Liver (tissue), 9 donors: ENCODE data around the gene HID1. TPM values are rescaled to one million over a fixed set of nuclear protein-coding genes. Genes with fewer than 3 reads are reported as not detected.

Experiments used
- DNase-seq: peaks from one replicate; pipeline ENCODE4 v3.0.0-alpha.2; 2017; ENCODE audit warnings: low spot score
- H3K27ac ChIP-seq, 2 donors: one replicate each; pipeline ENCODE4 v1.7.0; 2013; ENCODE audit warnings: inconsistent platforms in 2 of 2, low read length in 2 of 2, control low read depth in 1 of 2, low read depth in 1 of 2, mild to moderate bottlenecking in 1 of 2
- H3K27me3 ChIP-seq, 4 donors: one replicate each; pipeline versions ENCODE4 v1.6.1 to v1.7.0; 2013; ENCODE audit warnings: low read length in 3 of 4, inconsistent platforms in 1 of 4, mild to moderate bottlenecking in 1 of 4, moderate library complexity in 1 of 4; ENCODE audit not compliant: control insufficient read depth in 4 of 4, insufficient read depth in 4 of 4
- H3K36me3 ChIP-seq, 4 donors: one replicate each; pipeline versions ENCODE4 v1.6.1 to v1.7.0; 2013; ENCODE audit warnings: low read length in 3 of 4, mild to moderate bottlenecking in 3 of 4, low read depth in 1 of 4, moderate library complexity in 1 of 4; ENCODE audit not compliant: control insufficient read depth in 4 of 4, insufficient read depth in 3 of 4
- H3K4me1 ChIP-seq, 4 donors: one replicate each; pipeline versions ENCODE4 v1.6.1 to v1.7.0; 2013; ENCODE audit warnings: low read length in 3 of 4, mild to moderate bottlenecking in 3 of 4, moderate library complexity in 1 of 4; ENCODE audit not compliant: control insufficient read depth in 4 of 4, insufficient read depth in 4 of 4
- H3K4me3 ChIP-seq, 3 donors: one replicate each; pipeline versions ENCODE4 v1.6.1 to v1.7.0; 2013; ENCODE audit warnings: low read length in 3 of 3, control low read depth in 1 of 3, low read depth in 1 of 3, mild to moderate bottlenecking in 1 of 3
- H3K9ac ChIP-seq, 2 donors: one replicate each; pipeline ENCODE4 v1.7.0; 2013; ENCODE audit warnings: low read length in 2 of 2, mild to moderate bottlenecking in 2 of 2, moderate library complexity in 2 of 2, control low read depth in 1 of 2, low read depth in 1 of 2
- H3K9me3 ChIP-seq, 4 donors: one replicate each; pipeline versions ENCODE4 v1.6.1 to v1.7.0; 2013; ENCODE audit warnings: low read length in 3 of 4; ENCODE audit not compliant: control insufficient read depth in 4 of 4
- ATF3 ChIP-seq: IDR thresholded peaks from 2 replicates; pipeline ENCODE4 v1.6.1; 2016; ENCODE audit warnings: antibody characterized with exemption
- EGR1 ChIP-seq, 2 donors: IDR thresholded peaks; 2 replicates each; pipeline ENCODE4 v1.6.1; 2016 to 2018; ENCODE audit warnings: antibody characterized with exemption in 2 of 2, low read depth in 2 of 2
- FOXA1 ChIP-seq: IDR thresholded peaks from 2 replicates; pipeline ENCODE4 v1.6.1; 2016; ENCODE audit warnings: antibody characterized with exemption
- FOXA2 ChIP-seq: IDR thresholded peaks from 2 replicates; pipeline ENCODE4 v1.6.1; 2016; ENCODE audit warnings: antibody characterized with exemption
- GABPA ChIP-seq, 2 donors: IDR thresholded peaks in 1 of 2; conservative IDR thresholded peaks in 1 of 2; 2 replicates each; pipeline ENCODE4 v1.6.1; 2016; ENCODE audit warnings: antibody characterized with exemption in 2 of 2, mild to moderate bottlenecking in 1 of 2, moderate library complexity in 1 of 2
- HNF4A ChIP-seq, 2 donors: conservative IDR thresholded peaks; 2 replicates each; pipeline ENCODE4 v1.6.1; 2016; ENCODE audit warnings: antibody characterized with exemption in 2 of 2, mild to moderate bottlenecking in 2 of 2
- JUND ChIP-seq, 2 donors: IDR thresholded peaks; 2 replicates each; pipeline ENCODE4 v1.6.1; 2016; ENCODE audit warnings: antibody characterized with exemption in 2 of 2
- MAX ChIP-seq: IDR thresholded peaks from 2 replicates; pipeline ENCODE4 v1.6.1; 2016; ENCODE audit warnings: antibody characterized with exemption
- NR2F2 ChIP-seq: IDR thresholded peaks from 2 replicates; pipeline ENCODE4 v1.6.1; 2016; ENCODE audit warnings: antibody characterized with exemption
- RAD21 ChIP-seq, 2 donors: IDR thresholded peaks; 2 replicates each; pipeline ENCODE4 v1.6.1; 2016; ENCODE audit warnings: antibody characterized with exemption in 2 of 2, mild to moderate bottlenecking in 2 of 2
- REST ChIP-seq: IDR thresholded peaks from 2 replicates; pipeline ENCODE4 v1.6.1; 2016; ENCODE audit warnings: antibody characterized with exemption, mild to moderate bottlenecking
- SP1 ChIP-seq: IDR thresholded peaks from 2 replicates; pipeline ENCODE4 v1.6.1; 2018; ENCODE audit warnings: antibody characterized with exemption, mild to moderate bottlenecking
- TAF1 ChIP-seq: conservative IDR thresholded peaks from 2 replicates; pipeline ENCODE4 v1.6.1; 2016; ENCODE audit warnings: antibody characterized with exemption, mild to moderate bottlenecking
- ZBTB33 ChIP-seq: IDR thresholded peaks from 2 replicates; pipeline ENCODE4 v1.6.1; 2016; ENCODE audit warnings: antibody characterized with exemption
- WGBS: extraction: QIAGEN DNeasy Blood & Tissue Kit; methylation state at CpG from one replicate; pipeline ENCODE4 v1.1.7; 2013; 5-methylcytosine and 5-hydroxymethylcytosine counted together
- polyA plus RNA-seq, 2 donors: library from polyadenylated mRNA; stranded (reverse) in 1 of 2; unstranded in 1 of 2; fragments of 200-250 nt in 1 of 2; fragments of >200 nt in 1 of 2; fragmentation: Nextera tagmentation in 1 of 2; extraction: Ambion mirVana in 1 of 2; gene quantifications; one replicate each; pipeline versions ENCODE4 v1.2.1 to v1.2.3, GENCODE V29; 2013 to 2015
- total RNA-seq, 2 donors: library from RNA; depleted of rRNA; stranded (reverse); fragments of >200 nt; gene quantifications; one replicate each; pipeline ENCODE4 v1.2.3, GENCODE V29; 2014
- TF ChIP-seq, protein P1 (sequence below): fragments of 150-350 bp; IDR thresholded peaks from 2 replicates; pipeline ENCODE4 v1.5.1; 2017; ENCODE audit warnings: improper control_type of control experiment, low read depth, low read length; ENCODE audit not compliant: missing input control
- donor health status: healthy.
- donor health status: healthy.
- donor health status: healthy.
- donor health status: healthy.
- donor health status: healthy.

HID1 gene
- total and polyA plus RNA-seq, 4 donors: 2.7 to 6.2 (median 3.7) TPM

GRCh38 chr17:75011401-75012095 is 39.0 kb upstream of the HID1 start:
- peak overlapping the region in 2 of 3 donors; percentile 90 to 91 for H3K4me3 ChIP-seq
- DNase-seq: no peak
- H3K9ac ChIP-seq: no peak overlapping the region
- H3K36me3 ChIP-seq: peaks cover 0 to 3% (median 0%) of the 10 kb centered on the region in 4 donors
- peak overlapping the region; percentile 42 to 72 for H3K27ac ChIP-seq
- WGBS: 50% methylated on average over 13 of the region's 13 CpGs
- H3K4me1 ChIP-seq: peaks cover 4 to 20% (median 14%) of the 10 kb centered on the region in 4 donors
- H3K27me3 ChIP-seq: no peaks in the 10 kb centered on the region
- peak in 1 of 2 donors; percentile 16 for TF ChIP-seq RAD21 (IDR thresholded peaks at IDR 0.05)
- no peak for TF ChIP-seq REST
- no peaks in the 10 kb centered on the region for H3K9me3 ChIP-seq

DNA sequence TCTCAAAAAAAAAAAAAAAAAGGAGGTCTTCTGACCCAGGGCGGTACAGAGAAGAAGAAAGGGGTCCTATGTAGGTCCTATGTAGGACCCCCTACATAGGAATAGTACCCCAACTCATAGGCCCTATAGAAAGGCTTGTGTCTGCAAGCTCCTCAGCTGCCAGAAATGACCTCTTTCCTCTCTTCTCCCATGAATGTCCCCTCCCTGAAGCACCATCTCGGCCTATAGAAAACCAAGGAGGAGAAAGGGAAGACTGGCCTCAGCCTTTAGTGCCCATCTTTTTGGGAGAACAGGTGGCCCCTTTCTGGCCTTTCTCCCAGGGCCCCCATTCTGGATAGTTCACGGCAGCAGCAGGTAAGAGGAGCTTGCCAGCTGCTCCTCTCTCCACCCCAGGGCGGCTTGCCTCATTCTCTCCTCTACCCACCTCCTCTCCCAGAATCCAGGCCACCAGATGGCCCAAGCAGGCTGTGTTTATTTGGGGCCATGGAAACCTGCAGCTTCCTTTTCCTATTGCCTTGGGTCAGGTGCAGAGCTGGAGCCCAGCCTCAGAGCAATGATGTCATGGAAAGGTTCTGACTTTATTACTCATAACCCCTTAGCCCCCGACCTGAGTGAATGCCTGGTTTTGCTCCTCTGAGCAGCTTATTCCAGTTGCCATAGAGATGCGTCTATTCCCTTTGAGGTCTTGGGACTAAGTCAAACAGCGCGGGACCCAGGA is 38.3 kb upstream of the HID1 start:
- Histone ChIP-seq H3K9ac (no peak overlapping the region), H3K27me3 (no peaks in the 10 kb centered on the region), H3K9me3 (no peaks in the 10 kb centered on the region), H3K4me3 (no peak overlapping the region), H3K4me1 (peaks cover 4 to 20% (median 14%) of the 10 kb centered on the region in 4 donors), H3K27ac (no peak overlapping the region), H3K36me3 (peaks cover 0 to 3% (median 0%) of the 10 kb centered on the region in 4 donors)
- WGBS: 80% methylated on average over 8 of the region's 8 CpGs
- TF ChIP-seq, protein P1, sequence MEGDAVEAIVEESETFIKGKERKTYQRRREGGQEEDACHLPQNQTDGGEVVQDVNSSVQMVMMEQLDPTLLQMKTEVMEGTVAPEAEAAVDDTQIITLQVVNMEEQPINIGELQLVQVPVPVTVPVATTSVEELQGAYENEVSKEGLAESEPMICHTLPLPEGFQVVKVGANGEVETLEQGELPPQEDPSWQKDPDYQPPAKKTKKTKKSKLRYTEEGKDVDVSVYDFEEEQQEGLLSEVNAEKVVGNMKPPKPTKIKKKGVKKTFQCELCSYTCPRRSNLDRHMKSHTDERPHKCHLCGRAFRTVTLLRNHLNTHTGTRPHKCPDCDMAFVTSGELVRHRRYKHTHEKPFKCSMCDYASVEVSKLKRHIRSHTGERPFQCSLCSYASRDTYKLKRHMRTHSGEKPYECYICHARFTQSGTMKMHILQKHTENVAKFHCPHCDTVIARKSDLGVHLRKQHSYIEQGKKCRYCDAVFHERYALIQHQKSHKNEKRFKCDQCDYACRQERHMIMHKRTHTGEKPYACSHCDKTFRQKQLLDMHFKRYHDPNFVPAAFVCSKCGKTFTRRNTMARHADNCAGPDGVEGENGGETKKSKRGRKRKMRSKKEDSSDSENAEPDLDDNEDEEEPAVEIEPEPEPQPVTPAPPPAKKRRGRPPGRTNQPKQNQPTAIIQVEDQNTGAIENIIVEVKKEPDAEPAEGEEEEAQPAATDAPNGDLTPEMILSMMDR: no peak
- TF ChIP-seq MAX (no peak), JUND (IDR thresholded peaks at IDR 0.05) (no peak), HNF4A (conservative IDR thresholded peaks at IDR 0.05) (no peak), RAD21 (IDR thresholded peaks at IDR 0.05) (no peak), SP1 (no peak)
- DNase-seq: no peak

DNA sequence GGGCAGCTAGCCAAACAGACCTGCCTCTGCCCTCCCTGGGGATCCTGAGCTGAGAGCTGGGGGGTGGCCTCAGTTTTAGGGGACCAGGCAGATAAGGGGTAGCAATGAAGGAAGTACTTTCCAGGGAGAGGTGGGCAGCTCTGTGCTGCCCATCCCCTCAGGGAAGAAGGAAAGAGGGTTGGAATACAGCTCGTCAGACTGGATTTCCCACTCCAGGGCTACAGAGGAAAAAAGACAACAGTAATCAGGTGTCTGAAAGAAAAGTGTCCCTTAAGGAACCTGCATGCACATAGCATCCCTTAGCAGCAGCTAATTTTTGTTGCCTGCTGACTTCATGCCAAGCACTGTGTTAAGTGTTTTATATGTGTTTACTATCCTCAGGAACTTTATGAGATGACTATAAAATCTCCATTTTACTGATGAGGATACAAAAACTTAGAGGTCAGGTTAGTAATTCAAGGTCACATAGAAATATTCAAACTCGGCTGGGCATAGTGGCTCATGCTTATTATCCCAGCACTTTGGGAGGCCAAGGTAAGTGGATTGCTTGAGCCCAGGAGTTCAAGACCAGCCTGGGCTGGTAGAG is 36.7 kb upstream of the HID1 start:
- WGBS: 75% methylated on average over 2 of the region's 2 CpGs
- TF ChIP-seq FOXA2 (no peak), NR2F2 (no peak), HNF4A (conservative IDR thresholded peaks at IDR 0.05) (no peak), GABPA (IDR thresholded peaks at IDR 0.05 in 1 of 2, conservative IDR thresholded peaks at IDR 0.05 in 1 of 2) (no peak), EGR1 (IDR thresholded peaks at IDR 0.05; ENCODE audit: low read depth in 2 of 2) (no peak), FOXA1 (no peak), ZBTB33 (no peak), TAF1 (no peak), ATF3 (no peak), MAX (no peak), JUND (IDR thresholded peaks at IDR 0.05) (no peak)
- no peak overlapping the region for H3K9ac ChIP-seq
- H3K4me3 ChIP-seq: no peak overlapping the region
- no peaks in the 10 kb centered on the region for H3K36me3 ChIP-seq
- no peak for DNase-seq
- no peaks in the 10 kb centered on the region for H3K27me3 ChIP-seq
- no peak overlapping the region for H3K27ac ChIP-seq
- H3K4me1 ChIP-seq: peaks cover 4 to 20% (median 14%) of the 10 kb centered on the region in 4 donors
- no peaks in the 10 kb centered on the region for H3K9me3 ChIP-seq
